ENCODE data around the gene CFAP57. TPM values are rescaled to one million over a fixed set of nuclear protein-coding genes. Genes with fewer than 3 reads are reported as not detected.
"Not testable (repeated sequence)": the region's sequence is repeated elsewhere in the genome, so short reads cannot be mapped to it uniquely, and the experiment has no call there.

Gene CFAP57
- total RNA-seq, 1 donor from 2014 or later, result not detected

DNA sequence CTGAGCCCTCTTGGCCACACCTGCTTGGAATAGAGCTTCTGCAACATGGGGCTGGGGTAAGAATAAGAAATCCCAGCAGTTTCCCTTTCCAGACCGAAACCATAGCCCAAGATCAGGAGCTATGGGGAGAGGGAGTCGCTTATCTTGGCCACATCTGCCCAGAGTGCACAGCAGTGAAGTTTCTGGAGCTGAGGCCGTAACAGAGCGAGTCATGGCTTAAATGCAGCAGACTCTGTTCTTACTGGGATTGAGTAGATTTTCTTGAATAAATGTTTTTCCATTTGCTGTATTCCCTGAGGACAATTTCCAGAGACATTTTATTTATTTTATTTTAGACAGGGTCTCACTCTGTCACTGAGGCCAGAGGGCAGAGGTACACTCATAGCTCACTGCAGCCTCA is 33.5 kb downstream of the CFAP57 start:
- intact Hi-C loops (cut with DNase I), result no loop called here
- Histone ChIP-seq H3K36me3 (no peaks in the 10 kb centered on the region), H3K4me1 (peaks cover 0 to 15% of the 10 kb centered on the region in 2 donors), H3K27me3 (no peaks in the 10 kb centered on the region), H3K9me3 (peaks cover 0 to 4% of the 10 kb centered on the region in 2 donors), H3K4me3 (no peak overlapping the region), H3K27ac (no peak overlapping the region)
- TF ChIP-seq, protein P1, sequence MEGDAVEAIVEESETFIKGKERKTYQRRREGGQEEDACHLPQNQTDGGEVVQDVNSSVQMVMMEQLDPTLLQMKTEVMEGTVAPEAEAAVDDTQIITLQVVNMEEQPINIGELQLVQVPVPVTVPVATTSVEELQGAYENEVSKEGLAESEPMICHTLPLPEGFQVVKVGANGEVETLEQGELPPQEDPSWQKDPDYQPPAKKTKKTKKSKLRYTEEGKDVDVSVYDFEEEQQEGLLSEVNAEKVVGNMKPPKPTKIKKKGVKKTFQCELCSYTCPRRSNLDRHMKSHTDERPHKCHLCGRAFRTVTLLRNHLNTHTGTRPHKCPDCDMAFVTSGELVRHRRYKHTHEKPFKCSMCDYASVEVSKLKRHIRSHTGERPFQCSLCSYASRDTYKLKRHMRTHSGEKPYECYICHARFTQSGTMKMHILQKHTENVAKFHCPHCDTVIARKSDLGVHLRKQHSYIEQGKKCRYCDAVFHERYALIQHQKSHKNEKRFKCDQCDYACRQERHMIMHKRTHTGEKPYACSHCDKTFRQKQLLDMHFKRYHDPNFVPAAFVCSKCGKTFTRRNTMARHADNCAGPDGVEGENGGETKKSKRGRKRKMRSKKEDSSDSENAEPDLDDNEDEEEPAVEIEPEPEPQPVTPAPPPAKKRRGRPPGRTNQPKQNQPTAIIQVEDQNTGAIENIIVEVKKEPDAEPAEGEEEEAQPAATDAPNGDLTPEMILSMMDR (IDR thresholded peaks at IDR 0.05), result no peak
- DNase-seq (ENCODE audit: low spot score in 2 of 2), result no peak

DNA sequence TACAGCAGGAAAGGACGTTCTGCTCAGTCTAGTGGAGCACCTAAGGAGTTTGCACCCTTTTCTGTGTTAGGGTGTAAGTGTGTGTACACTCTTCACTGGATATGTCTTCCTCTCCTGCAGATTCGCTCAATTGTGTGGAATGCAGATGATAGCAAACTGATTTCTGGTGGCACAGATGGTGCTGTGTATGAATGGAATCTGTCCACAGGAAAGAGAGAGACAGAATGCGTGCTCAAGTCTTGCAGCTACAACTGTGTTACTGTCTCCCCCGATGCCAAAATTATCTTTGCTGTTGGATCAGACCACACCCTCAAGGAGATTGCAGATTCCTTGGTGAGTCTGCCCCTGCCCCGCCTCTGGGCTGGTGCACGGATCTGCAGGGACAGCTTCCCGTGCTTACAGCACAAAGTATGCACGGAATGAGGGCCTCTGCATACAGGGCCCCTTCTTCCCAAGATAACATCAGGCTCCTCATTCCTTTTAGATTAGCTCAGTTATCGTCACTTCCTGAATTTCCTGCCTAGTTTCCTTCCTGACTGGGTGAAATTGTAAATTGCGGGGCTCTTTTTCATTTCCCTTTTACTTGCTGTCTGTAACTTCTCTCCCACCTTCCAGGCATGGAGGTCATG is 34.6 kb downstream of the CFAP57 start:
- Histone ChIP-seq H3K27me3 (no peaks in the 10 kb centered on the region), H3K27ac (no peak overlapping the region)
- intact Hi-C loops (cut with DNase I), result no loop called here

GRCh38 chr1:43207229-43207853 is 35.2 kb downstream of the CFAP57 start:
- intact Hi-C loops (cut with DNase I), result no loop called here
- no peak overlapping the region for H3K4me3 ChIP-seq
- peaks cover 0 to 4% of the 10 kb centered on the region in 2 donors for H3K9me3 ChIP-seq
- H3K27ac ChIP-seq, result no peak overlapping the region
- TF ChIP-seq, protein P1 (IDR thresholded peaks at IDR 0.05), result no peak
- no peaks in the 10 kb centered on the region for H3K36me3 ChIP-seq
- H3K27me3 ChIP-seq, result no peaks in the 10 kb centered on the region
- peaks cover 0 to 15% of the 10 kb centered on the region in 2 donors for H3K4me1 ChIP-seq
- DNase-seq (ENCODE audit: low spot score in 2 of 2), result no peak

More for the DNA sequence above, 34.6 kb downstream of the CFAP57 start:
- H3K4me1 ChIP-seq, result peaks cover 0 to 15% of the 10 kb centered on the region in 2 donors
- H3K4me3 ChIP-seq, result no peak overlapping the region
- H3K36me3 ChIP-seq, result no peaks in the 10 kb centered on the region
- no peak for DNase-seq (ENCODE audit: low spot score in 2 of 2)
- TF ChIP-seq, protein P1 (IDR thresholded peaks at IDR 0.05), result no peak
- peaks cover 0 to 4% of the 10 kb centered on the region in 2 donors for H3K9me3 ChIP-seq

DNA sequence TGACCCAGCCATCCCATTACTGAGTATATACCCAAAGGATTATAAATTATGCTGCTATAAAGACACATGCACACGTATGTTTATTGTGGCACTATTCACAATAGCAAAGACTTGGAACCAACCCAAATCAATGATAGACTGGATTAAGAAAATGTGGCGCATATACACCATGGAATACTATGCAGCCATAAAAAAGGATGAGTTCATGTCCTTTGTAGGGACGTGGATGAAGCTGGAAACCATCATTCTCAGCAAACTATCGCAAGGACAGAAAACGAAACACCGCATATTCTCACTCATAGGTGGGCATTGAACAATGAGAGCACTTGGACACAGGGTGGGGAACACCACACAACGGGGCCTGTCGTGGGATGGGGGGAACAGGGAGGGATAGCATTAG is 36.1 kb downstream of the CFAP57 start:
- H3K27ac ChIP-seq; H3K36me3 ChIP-seq; H3K4me3 ChIP-seq; H3K27me3 ChIP-seq; H3K9me3 ChIP-seq; DNase-seq (ENCODE audit: low spot score in 2 of 2); intact Hi-C loops (cut with DNase I): not testable (repeated sequence)
- H3K4me1 ChIP-seq, result peaks cover 0 to 15% of the 10 kb centered on the region in 2 donors

DNA sequence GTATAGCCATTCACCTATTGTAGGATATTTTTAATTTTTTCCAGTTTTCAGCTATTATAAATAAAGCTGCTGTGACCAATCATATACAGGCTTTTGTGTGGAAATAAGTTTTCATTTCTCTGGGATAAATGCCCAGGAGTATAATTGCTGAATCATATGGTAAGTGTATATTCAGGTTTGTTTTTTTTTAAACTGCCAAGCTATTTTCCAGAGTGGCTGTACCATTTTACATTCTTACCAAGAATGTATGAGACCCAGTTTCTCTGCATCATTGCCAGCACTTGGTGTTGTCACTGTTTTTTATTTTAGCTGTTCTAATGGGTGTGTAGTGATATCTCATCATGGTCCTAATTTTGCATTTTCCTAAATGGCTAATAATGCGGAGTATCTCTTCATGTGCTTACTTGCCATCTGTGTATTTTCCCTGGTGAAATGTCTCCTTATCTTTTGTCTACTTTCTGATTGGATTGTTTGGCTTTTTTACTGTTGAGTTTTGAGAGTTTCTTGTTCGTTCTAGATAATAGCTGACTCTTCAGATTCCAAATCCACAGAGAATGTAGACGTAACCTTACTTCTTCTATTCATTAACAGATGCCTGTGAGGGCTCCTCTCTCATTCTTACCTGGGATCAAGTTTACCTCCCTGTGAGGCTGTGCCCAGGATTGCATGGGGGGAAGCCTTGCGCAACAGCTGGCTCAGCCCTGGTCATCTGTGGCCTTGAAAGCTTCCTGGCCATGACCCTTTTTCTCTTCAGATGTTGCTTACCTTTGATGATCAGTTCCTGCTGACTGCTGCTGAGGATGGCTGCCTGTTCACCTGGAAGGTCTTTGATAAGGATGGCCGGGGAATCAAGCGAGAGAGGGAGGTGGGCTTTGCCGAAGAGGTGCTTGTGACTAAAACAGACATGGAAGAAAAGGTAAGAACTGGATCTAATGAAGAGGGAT is 42.6 kb downstream of the CFAP57 start:
- Histone ChIP-seq H3K27me3 (no peaks in the 10 kb centered on the region), H3K4me1 (no peaks in the 10 kb centered on the region), H3K36me3 (no peaks in the 10 kb centered on the region), H3K9me3 (no peaks in the 10 kb centered on the region), H3K27ac (no peak overlapping the region), H3K4me3 (no peak overlapping the region)
- TF ChIP-seq, protein P1 (IDR thresholded peaks at IDR 0.05), result no peak
- intact Hi-C loops (cut with DNase I), result no loop called here
- no peak for DNase-seq (ENCODE audit: low spot score in 2 of 2)
